GM18505 (cell line): ENCODE measurements around the gene CLTB.

ENCODE experiments used
- ATAC-seq: cut with Tn5 transposase; IDR thresholded peaks from one replicate; pipeline ENCODE4 v1.9.1; 2021; ENCODE audit not compliant: unreplicated experiment
- POLR2A ChIP-seq: IDR thresholded peaks from 4 replicates; pipeline ENCODE4 v1.6.1; 2011; ENCODE audit warnings: borderline replicate concordance; ENCODE audit not compliant: insufficient read depth, insufficient read length; ENCODE audit errors: extremely low read depth

The CLTB gene

GRCh38 chr5:176366232-176366894 lies 50.0 kb downstream of the CLTB start:
- no peak for ATAC-seq
- no peak for TF ChIP-seq POLR2A

GRCh38 chr5:176365351-176366231 lies 50.7 kb downstream of the CLTB start, which contains the start of gene ARL10:
ARL10 (plus strand) TSS chr5:176365487; CDS start chr5:176365564, 77 bp downstream.
- peak; percentile 32 for ATAC-seq
- TF ChIP-seq POLR2A, result peak; percentile 29

- TF ChIP-seq POLR2A, result peak; percentile 73
- no peak for ATAC-seq
Measured at GRCh38 chr5:176364765-176365350, 51.5 kb downstream of the CLTB start.

DNA sequence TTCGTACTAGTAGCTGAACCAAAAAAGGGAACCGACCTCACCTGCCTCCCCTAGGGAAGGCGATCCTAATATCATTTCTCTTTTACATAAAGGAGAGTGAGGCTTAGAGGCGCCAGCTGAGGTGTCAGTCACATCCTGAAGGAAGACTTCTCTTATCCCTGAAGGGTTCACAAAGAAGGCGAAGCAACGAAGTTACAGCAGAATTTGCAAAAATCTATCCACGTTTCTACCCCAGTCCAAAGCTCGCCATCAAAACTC lies 54.2 kb downstream of the CLTB start:
- no peak for TF ChIP-seq POLR2A
- peak; percentile 5 for ATAC-seq

GRCh38 chr5:176361437-176362232 lies 54.7 kb downstream of the CLTB start, which contains the start of gene KIAA1191:
KIAA1191 (minus strand) TSS chr5:176361764; CDS start chr5:176359508, 2,256 bp downstream.
- ATAC-seq, result peak; percentile 86
- TF ChIP-seq POLR2A, result peak; percentile 98

GRCh38 chr5:176360894-176361436 lies 55.4 kb downstream of the CLTB start:
- peak; percentile 10 for ATAC-seq

GRCh38 chr5:176359658-176360057 lies 56.7 kb downstream of the CLTB start:
- ATAC-seq, result no peak
- TF ChIP-seq POLR2A, result no peak

More at GRCh38 chr5:176360894-176361436, 55.4 kb downstream of the CLTB start:
- no peak for TF ChIP-seq POLR2A

- no peak for TF ChIP-seq POLR2A
- no peak for ATAC-seq
Measured at GRCh38 chr5:176356179-176356566, 60.2 kb downstream of the CLTB start.

DNA sequence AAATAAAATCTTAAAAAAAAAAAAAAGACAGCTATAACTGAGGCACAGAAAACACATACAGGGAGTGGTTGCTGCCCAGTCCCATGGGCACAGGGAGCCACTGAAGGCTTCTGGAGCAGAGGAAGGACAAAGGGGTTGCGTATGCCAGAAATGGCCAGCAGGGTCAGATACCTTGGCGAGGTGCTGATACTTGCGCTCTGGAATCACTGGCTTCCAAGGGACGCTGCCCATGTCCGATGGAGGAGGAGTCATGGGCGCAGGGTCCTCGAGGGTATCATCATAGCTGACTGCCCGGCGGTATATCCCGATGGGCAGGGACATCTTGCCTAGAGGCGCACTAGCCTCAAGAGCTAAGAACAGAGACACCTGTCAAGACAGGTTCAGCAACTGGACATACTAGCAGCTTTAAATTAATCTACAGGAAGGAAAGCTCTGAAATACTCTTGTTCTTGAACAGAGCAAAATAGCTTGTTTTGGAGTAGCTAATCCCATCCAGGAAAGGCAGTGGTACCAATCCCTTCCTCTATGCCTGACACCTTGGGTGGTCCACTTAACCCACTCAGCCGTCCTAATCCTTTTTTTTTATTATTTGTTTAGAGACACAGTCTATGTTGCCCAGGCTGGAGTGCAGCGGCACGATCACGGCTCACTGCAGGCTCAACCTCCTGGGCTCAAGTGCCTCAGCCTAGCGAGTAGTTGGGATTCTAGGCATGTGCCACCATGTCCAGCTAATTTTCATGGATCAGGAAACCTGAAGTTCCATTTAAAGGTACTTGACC lies 60.8 kb downstream of the CLTB start:
- no peak for TF ChIP-seq POLR2A
- no peak for ATAC-seq

- no peak for TF ChIP-seq POLR2A
- ATAC-seq, result no peak
Measured at GRCh38 chr5:176353533-176353932, 62.8 kb downstream of the CLTB start.

DNA sequence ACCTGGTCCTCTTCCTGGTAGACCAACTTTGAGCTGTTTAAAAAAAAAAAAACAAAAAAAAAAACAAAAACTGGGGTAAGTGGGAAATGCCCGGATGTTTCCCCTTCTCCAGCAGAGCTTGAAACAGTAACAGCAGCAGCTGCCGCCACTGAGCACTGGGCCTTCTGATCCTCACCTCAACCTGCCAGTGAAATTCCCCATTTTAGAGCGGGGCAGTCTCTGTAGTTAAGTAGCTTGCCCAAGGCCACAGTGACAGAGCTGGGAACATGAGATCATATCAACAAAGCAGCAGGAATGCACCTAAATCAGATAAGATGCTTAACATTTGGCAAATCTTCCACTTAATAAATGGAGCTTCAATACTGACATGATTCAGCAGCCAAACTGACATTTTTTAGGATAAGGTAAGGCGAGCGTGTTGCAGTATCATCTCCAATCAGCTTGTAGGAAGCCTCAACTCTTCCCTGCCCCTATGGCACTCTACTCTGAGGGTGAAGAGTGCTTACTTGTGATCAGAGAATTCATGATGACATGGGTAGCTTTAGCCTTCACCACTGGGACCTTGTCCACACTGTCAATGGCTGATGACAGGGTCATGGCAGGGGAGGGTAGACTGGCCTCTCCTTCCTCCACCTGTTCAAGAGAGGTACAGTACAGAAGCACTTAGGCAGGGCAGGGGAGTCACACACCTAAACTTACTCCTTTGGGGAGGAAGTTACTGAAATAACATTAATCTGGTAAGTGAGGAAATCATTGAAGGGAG lies 64.0 kb downstream of the CLTB start:
- TF ChIP-seq POLR2A, result no peak
- no peak for ATAC-seq
